Tibial nerve (tissue), 4 donors: ENCODE data around the gene FOXM1. TPM values are rescaled to one million over a fixed set of nuclear protein-coding genes. Genes with fewer than 3 reads are reported as not detected.

Experiments used
- DNase-seq, 2 donors: peaks; one replicate each; pipeline ENCODE4 v3.0.0-alpha.2; 2019; ENCODE audit warnings: low spot score in 2 of 2
- H3K27ac ChIP-seq, 4 donors: fragments of 200-600 bp; sonication (generic) in 3 of 4; one replicate each; pipeline ENCODE4 v1.5.1; 2017 to 2019; ENCODE audit warnings: mild to moderate bottlenecking in 1 of 4
- H3K27me3 ChIP-seq, 2 donors: fragments of 200-600 bp; sonication (generic) in 1 of 2; one replicate each; pipeline versions ENCODE4 v1.5.1 to v1.6.0; 2017 to 2019
- H3K36me3 ChIP-seq, 3 donors: fragments of 200-600 bp; sonication (generic); one replicate each; pipeline ENCODE4 v1.5.1; 2018 to 2019
- H3K4me1 ChIP-seq, 4 donors: fragments of 200-600 bp; sonication (generic) in 3 of 4; one replicate each; pipeline ENCODE4 v1.5.1; 2017 to 2019
- H3K4me3 ChIP-seq, 4 donors: fragments of 200-600 bp; sonication (generic) in 3 of 4; one replicate each; pipeline ENCODE4 v1.5.1; 2017 to 2019; ENCODE audit warnings: mild to moderate bottlenecking in 1 of 4, moderate library complexity in 1 of 4
- H3K9me3 ChIP-seq, 4 donors: fragments of 200-600 bp; sonication (generic) in 3 of 4; one replicate each; pipeline ENCODE4 v1.5.1; 2017 to 2019
- EP300 ChIP-seq, 2 donors: sonication (generic); formaldehyde crosslinking; IDR thresholded peaks; one replicate each; pipeline ENCODE4 v1.6.1; 2017; ENCODE audit warnings: antibody characterized with exemption in 2 of 2, mild to moderate bottlenecking in 1 of 2
- POLR2A ChIP-seq, 2 donors: fragments of 450-650 bp; IDR thresholded peaks; one replicate each; pipeline ENCODE4 v1.6.1; 2017; ENCODE audit warnings: antibody characterized with exemption in 2 of 2, mild to moderate bottlenecking in 2 of 2, moderate library complexity in 2 of 2
- WGBS, 2 donors: methylation state at CpG; one replicate each; pipeline ENCODE4 v1.1.5; 2018; 5-methylcytosine and 5-hydroxymethylcytosine counted together
- total RNA-seq, 4 donors: library from RNA; depleted of rRNA; stranded (reverse); fragments of >200 nt; gene quantifications; one replicate each; pipeline ENCODE4 v1.1.0, GENCODE V29; 2016
- TF ChIP-seq, protein P1 (sequence below), 5 experiments: fragments of 200-600 bp in 3 of 5; fragments of 450-650 bp in 2 of 5; sonication (generic) in 3 of 5; IDR thresholded peaks; one replicate each; pipeline ENCODE4 v1.5.1; 2016 to 2019; ENCODE audit warnings: antibody characterized with exemption in 5 of 5, mild to moderate bottlenecking in 3 of 5, moderate library complexity in 2 of 5

FOXM1 gene
- total RNA-seq, 4 donors from 2014 or later = 0.21 to 1.2 (median 0.84) TPM

DNA sequence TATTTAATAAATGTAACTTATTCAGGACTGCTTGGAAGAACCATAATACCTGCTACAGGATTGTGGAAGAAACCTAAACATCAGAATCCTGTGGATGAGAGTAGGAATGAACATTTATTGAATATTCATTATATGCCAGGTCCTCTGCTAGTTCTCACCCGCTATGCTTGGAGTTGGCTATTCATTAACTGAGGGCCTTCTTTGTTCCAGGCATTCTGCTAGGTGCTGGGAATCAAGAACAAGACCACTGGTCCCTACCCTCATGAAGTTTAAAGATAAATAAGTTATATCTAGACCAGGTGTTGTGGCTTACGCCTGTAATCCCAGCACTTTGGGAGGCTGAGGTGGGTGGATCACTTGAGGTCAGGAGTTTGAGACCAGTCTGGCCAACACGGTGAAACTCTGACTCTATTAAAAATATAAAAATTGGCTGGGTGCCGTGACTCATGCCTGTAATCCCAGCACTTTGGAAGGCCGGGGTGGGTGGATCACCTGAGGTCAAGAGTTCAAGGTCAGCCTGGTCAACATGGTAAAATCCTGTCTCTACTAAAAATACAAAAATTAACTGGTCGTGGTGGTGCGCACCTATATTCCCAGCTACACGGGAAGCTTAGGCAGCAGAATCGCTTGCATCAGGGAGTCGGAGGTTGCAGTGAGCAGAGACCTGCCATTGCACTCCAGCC is 9.9 kb upstream of the FOXM1 start:
- Histone ChIP-seq H3K27ac (no peak overlapping the region), H3K4me3 (no peak overlapping the region), H3K9me3 (no peaks in the 10 kb centered on the region), H3K36me3 (peaks cover 0 to 21% (median 0%) of the 10 kb centered on the region in 3 donors), H3K4me1 (peaks cover 0 to 11% (median 2%) of the 10 kb centered on the region in 4 donors), H3K27me3 (no peaks in the 10 kb centered on the region)
- DNase-seq = no peak
- WGBS, 2 donors = 88 to 89% methylated on average over 10 of the region's 10 CpGs
- TF ChIP-seq EP300 (IDR thresholded peaks at IDR 0.05) (no peak), POLR2A (IDR thresholded peaks at IDR 0.05) (no peak)
- TF ChIP-seq, protein P1, sequence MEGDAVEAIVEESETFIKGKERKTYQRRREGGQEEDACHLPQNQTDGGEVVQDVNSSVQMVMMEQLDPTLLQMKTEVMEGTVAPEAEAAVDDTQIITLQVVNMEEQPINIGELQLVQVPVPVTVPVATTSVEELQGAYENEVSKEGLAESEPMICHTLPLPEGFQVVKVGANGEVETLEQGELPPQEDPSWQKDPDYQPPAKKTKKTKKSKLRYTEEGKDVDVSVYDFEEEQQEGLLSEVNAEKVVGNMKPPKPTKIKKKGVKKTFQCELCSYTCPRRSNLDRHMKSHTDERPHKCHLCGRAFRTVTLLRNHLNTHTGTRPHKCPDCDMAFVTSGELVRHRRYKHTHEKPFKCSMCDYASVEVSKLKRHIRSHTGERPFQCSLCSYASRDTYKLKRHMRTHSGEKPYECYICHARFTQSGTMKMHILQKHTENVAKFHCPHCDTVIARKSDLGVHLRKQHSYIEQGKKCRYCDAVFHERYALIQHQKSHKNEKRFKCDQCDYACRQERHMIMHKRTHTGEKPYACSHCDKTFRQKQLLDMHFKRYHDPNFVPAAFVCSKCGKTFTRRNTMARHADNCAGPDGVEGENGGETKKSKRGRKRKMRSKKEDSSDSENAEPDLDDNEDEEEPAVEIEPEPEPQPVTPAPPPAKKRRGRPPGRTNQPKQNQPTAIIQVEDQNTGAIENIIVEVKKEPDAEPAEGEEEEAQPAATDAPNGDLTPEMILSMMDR (IDR thresholded peaks at IDR 0.05) = no peak

DNA sequence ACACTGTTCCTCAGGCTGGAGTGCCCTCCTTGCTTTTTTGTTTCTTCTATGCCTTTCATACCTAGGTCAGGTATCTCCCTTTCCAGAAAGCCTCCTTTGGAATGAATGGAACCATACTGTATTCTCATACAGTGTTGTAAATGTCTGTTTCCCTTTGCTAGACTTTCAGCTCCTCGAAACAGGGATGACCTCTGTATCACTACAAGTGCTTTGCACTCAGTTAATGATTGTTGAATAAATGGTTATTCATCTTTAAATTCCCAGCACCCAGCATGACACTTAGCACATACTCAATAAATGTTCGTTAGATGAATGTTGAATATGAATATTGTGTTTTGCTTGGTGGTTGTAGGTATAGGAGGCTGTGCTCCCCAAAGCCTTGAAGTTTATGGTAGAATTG is 7.8 kb upstream of the FOXM1 start:
- H3K4me1 ChIP-seq = peaks cover 0 to 2% (median 0%) of the 10 kb centered on the region in 4 donors
- 71 to 73% methylated on average over 2 of the region's 2 CpGs for WGBS, 2 donors
- H3K27me3 ChIP-seq = no peaks in the 10 kb centered on the region
- no peak for TF ChIP-seq EP300 (IDR thresholded peaks at IDR 0.05)
- TF ChIP-seq, protein P1 (IDR thresholded peaks at IDR 0.05) = no peak
- TF ChIP-seq POLR2A (IDR thresholded peaks at IDR 0.05) = no peak
- DNase-seq = no peak
- peak overlapping the region in 1 of 4 donors; percentile 17 for H3K27ac ChIP-seq
- peaks cover 0 to 24% (median 0%) of the 10 kb centered on the region in 3 donors for H3K36me3 ChIP-seq
- H3K4me3 ChIP-seq = no peak overlapping the region
- no peaks in the 10 kb centered on the region for H3K9me3 ChIP-seq

GRCh38 chr12:2879853-2880252 is 2.9 kb upstream of the FOXM1 start:
- TF ChIP-seq, protein P1 (IDR thresholded peaks at IDR 0.05) = no peak
- TF ChIP-seq EP300 (IDR thresholded peaks at IDR 0.05) = no peak
- no peak for TF ChIP-seq POLR2A (IDR thresholded peaks at IDR 0.05)
- H3K27me3 ChIP-seq = no peaks in the 10 kb centered on the region
- peaks cover 0 to 25% (median 12%) of the 10 kb centered on the region in 4 donors for H3K4me1 ChIP-seq
- 91 to 96% methylated on average over 3 of the region's 3 CpGs for WGBS, 2 donors
- DNase-seq = no peak
- H3K36me3 ChIP-seq = peaks cover 0 to 5% (median 0%) of the 10 kb centered on the region in 3 donors
- no peaks in the 10 kb centered on the region for H3K9me3 ChIP-seq
- H3K27ac ChIP-seq = no peak overlapping the region
- no peak overlapping the region for H3K4me3 ChIP-seq

GRCh38 chr12:2877953-2878732 is 1.2 kb upstream of the FOXM1 start:
- 37 to 38% methylated on average over 16 of the region's 16 CpGs for WGBS, 2 donors
- H3K27me3 ChIP-seq = no peaks in the 10 kb centered on the region
- DNase-seq = no peak

More at GRCh38 chr12:2877953-2878732, 1.2 kb upstream of the FOXM1 start:
- H3K4me3 ChIP-seq = peak overlapping the region; percentile 51 to 90 (median 88)
- TF ChIP-seq POLR2A (IDR thresholded peaks at IDR 0.05) (no peak), EP300 (IDR thresholded peaks at IDR 0.05) (peak in 1 of 2 donors; percentile 25)
- TF ChIP-seq, protein P1 (IDR thresholded peaks at IDR 0.05) = no peak
- H3K27ac ChIP-seq = peak overlapping the region; percentile 83 to 98 (median 96)
- no peaks in the 10 kb centered on the region for H3K9me3 ChIP-seq
- H3K36me3 ChIP-seq = peaks cover 0 to 5% (median 0%) of the 10 kb centered on the region in 3 donors
- H3K4me1 ChIP-seq = peaks cover 0 to 25% (median 12%) of the 10 kb centered on the region in 4 donors
